ENCODE measurements around the gene MAGEA2B.
"Not testable (repeated sequence)": the region's sequence is repeated elsewhere in the genome, so short reads cannot be mapped to it uniquely, and the experiment has no call there.

Gene MAGEA2B

DNA sequence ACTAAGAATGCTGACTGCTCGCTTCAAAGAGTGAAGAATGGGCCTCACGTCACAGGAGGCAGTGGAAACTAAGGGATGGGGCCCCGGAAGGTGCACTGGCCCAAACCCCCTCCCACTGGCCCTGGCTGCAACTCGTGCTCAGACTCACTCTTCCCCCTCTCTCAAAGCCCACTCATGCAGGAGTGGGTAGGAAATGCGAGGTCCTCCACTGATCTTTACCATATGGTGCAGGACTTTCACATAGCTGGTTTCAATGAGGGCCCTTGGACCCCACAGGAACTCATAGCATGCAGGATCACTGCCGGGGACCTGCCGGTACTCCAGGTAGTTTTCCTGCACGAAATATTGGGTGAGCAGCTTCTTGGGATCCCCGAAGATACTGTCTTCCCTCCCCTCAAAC lies 52.1 kb downstream of the MAGEA2B start:
- in situ Hi-C loops (cut with HindIII; ENCODE audit: low sequenced_read_pairs); DNase-seq (ENCODE audit: low read depth); H3K4me3 ChIP-seq (ENCODE audit: low read depth, low read length): not testable (repeated sequence)
